ENCODE results near the gene GBX1. TPM values are rescaled to one million over a fixed set of nuclear protein-coding genes. Genes with fewer than 3 reads are reported as not detected.

The GBX1 gene
- total RNA-seq, 2 experiments from 2014 or later, result not detected

- ChIA-PET CTCF (interaction anchor here (0.6 to 2.2 kb wide), 31 partner anchors 8 to 188 kb away, joined by 3 to 20 read pairs (median 4); partner anchors contain the start of genes ABCF2, CHPF2, GBX1 and NOS3), POLR2A (no interaction called here)
Measured at GRCh38 chr7:151123158-151123821, 44.2 kb downstream of the GBX1 start.

GRCh38 chr7:151122796-151123157 is 44.7 kb downstream of the GBX1 start:
- CTCF ChIA-PET, result interaction anchor here (1.5 to 2.2 kb wide), 6 partner anchors 10 to 49 kb away, joined by 5 to 20 read pairs (median 10); no protein-coding TSS in a partner anchor
- POLR2A ChIA-PET, result no interaction called here

- ChIA-PET POLR2A (no interaction called here), CTCF (interaction anchor here (2.1 kb wide), 1 partner anchor 42 kb away, joined by 20 read pairs; no protein-coding TSS in a partner anchor)
Measured at GRCh38 chr7:151122276-151122675, 45.2 kb downstream of the GBX1 start.

- CTCF ChIA-PET, result interaction anchor here (0.9 to 1.1 kb wide), 2 partner anchors 10 to 50 kb away, joined by 3 to 4 read pairs; no protein-coding TSS in a partner anchor
Measured at GRCh38 chr7:151121380-151122170, 45.9 kb downstream of the GBX1 start.

GRCh38 chr7:151120896-151121295 is 46.6 kb downstream of the GBX1 start:
- POLR2A ChIA-PET, result no interaction called here
- CTCF ChIA-PET, result interaction anchor here (0.9 to 1.1 kb wide), 2 partner anchors 10 to 51 kb away, joined by 3 to 4 read pairs; no protein-coding TSS in a partner anchor

More at GRCh38 chr7:151121380-151122170, 45.9 kb downstream of the GBX1 start:
- POLR2A ChIA-PET, result no interaction called here

- CTCF ChIA-PET, result interaction anchor here (1.0 to 1.3 kb wide), 2 partner anchors 9 to 196 kb away, joined by 3 to 4 read pairs; no protein-coding TSS in a partner anchor
- POLR2A ChIA-PET, result no interaction called here
Measured at GRCh38 chr7:151119902-151120301, 47.6 kb downstream of the GBX1 start.

GRCh38 chr7:151119055-151119415 is 48.5 kb downstream of the GBX1 start:
- ChIA-PET POLR2A (no interaction called here), CTCF (interaction anchor here (0.6 to 1.3 kb wide), 2 partner anchors 47 to 197 kb away, joined by 3 read pairs; no protein-coding TSS in a partner anchor)

GRCh38 chr7:151118108-151119054 is 49.1 kb downstream of the GBX1 start:
- CTCF ChIA-PET, result interaction anchor here (1.0 to 1.3 kb wide), 2 partner anchors 55 to 197 kb away, joined by 3 read pairs; no protein-coding TSS in a partner anchor

GRCh38 chr7:151117565-151117964 is 49.9 kb downstream of the GBX1 start:
- ChIA-PET POLR2A (no interaction called here), CTCF (interaction anchor here (1.0 to 1.1 kb wide), 2 partner anchors 10 to 56 kb away, joined by 3 read pairs; no protein-coding TSS in a partner anchor)

More at GRCh38 chr7:151118108-151119054, 49.1 kb downstream of the GBX1 start:
- POLR2A ChIA-PET, result no interaction called here

- CTCF ChIA-PET, result interaction anchor here (1.1 to 1.6 kb wide), 2 partner anchors 7 to 9 kb away, joined by 3 to 6 read pairs; no protein-coding TSS in a partner anchor
- POLR2A ChIA-PET, result no interaction called here
Measured at GRCh38 chr7:151116603-151117440, 50.7 kb downstream of the GBX1 start.

- POLR2A ChIA-PET, result no interaction called here
- CTCF ChIA-PET, result interaction anchor here (0.5 to 1.6 kb wide), 3 partner anchors 8 to 58 kb away, joined by 3 to 6 read pairs (median 3); partner anchors contain the start of gene CDK5
Measured at GRCh38 chr7:151115836-151116418, 51.6 kb downstream of the GBX1 start.

- POLR2A ChIA-PET, result no interaction called here
- CTCF ChIA-PET, result interaction anchor here (0.5 to 1.6 kb wide), 5 partner anchors 9 to 189 kb away, joined by 3 to 6 read pairs (median 3); partner anchors contain the start of gene CDK5
Measured at GRCh38 chr7:151115121-151115835, 52.2 kb downstream of the GBX1 start.

GRCh38 chr7:151114151-151115090 is 53.1 kb downstream of the GBX1 start:
- CTCF ChIA-PET, result interaction anchor here (0.6 to 3.2 kb wide), 7 partner anchors 9 to 189 kb away, joined by 3 to 14 read pairs (median 4); no protein-coding TSS in a partner anchor
- POLR2A ChIA-PET, result no interaction called here

- CTCF ChIA-PET, result interaction anchor here (0.6 to 3.2 kb wide), 7 partner anchors 10 to 172 kb away, joined by 3 to 14 read pairs (median 4); no protein-coding TSS in a partner anchor
- POLR2A ChIA-PET, result no interaction called here
Measured at GRCh38 chr7:151113344-151114150, 53.9 kb downstream of the GBX1 start.

All from activated CD8-positive, alpha-beta memory T cell treated with anti-CD3 and anti-CD28 coated beads for 36 hours (primary cell).